Measurements from ENCODE around the gene RETREG2.
A peak's percentile ranks its signal among the peaks of the same experiment; 100 is the strongest.

RETREG2 gene

DNA sequence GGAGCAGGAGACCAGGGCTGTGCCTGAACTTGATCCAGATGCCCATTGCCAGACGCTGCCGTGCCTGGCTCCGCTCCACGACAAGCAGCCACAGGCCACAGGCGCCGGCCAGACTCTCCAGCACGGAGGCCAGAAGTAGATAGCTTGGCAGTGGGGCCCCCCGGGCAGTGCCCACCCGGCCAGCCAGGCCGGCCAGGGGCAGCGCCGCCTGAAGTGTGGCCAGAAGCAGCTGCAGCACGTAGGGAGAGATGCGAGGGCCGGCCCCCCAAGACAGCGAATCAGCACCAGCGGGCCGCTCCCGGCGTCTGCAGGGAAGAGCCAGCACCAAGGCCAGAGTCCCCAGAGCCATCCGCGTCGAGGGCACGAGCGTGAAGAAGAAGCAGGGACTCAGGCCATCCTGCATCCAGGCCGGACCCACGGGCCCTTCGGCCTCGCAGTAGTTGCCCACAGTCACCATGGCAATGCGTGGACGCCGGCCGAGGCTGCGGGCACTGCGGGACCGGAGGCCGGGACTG lies 40.2 kb downstream of the RETREG2 start:
- DNase-seq, result peak; percentile 69

DNA sequence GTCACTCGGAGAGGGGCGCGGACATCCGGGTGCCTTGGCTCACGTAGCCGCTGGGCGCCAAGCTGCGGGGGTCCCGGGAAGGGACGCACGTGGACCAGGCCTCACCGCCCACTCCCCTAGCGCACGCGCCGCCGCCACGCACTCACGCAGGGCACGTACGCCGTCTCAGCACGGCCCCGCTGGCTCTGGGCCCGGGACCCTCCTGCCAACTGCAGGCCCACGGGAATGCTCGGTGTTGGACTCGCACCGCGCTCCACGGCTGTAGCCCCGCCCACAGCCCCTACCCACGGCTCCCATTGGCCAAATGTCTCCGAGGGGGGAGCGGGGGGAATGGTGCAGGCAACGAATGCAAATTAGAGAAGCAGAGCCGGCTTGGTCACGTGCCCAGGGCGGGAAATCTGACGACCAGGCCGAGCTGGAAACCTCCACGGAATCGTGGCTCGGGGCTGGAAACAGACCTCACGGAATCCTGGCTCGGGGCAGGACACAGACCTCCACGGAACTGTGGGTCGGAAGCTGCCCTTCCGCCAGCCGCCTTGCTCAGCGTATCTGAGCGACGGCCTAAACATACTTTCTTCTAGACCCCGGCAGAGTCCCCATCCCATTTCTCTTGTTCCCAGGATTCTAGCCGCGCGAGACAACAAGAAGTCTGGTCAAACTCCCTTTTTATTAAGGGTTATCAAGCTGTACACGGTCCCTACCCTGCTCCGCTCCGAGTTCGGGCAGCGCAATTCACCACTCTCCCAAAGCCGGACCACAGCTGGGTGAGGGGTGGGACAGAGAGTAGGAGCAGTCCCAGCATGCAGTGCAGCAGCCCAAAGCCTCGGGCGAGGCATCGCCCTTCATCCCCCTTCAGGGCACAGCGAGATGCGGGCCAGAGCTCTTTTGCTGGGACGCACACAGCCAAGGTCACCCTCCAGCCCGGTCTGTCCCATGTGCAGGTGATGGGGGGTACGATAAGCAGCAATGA lies 40.9 kb downstream of the RETREG2 start, which contains the start of gene ABCB6:
Gene ABCB6 (minus strand): TSS at position 227 of the 970 bp plus-strand sequence. CDS start 285 bp downstream, outside the sequence.
- peak; percentile 97 for DNase-seq

DNA sequence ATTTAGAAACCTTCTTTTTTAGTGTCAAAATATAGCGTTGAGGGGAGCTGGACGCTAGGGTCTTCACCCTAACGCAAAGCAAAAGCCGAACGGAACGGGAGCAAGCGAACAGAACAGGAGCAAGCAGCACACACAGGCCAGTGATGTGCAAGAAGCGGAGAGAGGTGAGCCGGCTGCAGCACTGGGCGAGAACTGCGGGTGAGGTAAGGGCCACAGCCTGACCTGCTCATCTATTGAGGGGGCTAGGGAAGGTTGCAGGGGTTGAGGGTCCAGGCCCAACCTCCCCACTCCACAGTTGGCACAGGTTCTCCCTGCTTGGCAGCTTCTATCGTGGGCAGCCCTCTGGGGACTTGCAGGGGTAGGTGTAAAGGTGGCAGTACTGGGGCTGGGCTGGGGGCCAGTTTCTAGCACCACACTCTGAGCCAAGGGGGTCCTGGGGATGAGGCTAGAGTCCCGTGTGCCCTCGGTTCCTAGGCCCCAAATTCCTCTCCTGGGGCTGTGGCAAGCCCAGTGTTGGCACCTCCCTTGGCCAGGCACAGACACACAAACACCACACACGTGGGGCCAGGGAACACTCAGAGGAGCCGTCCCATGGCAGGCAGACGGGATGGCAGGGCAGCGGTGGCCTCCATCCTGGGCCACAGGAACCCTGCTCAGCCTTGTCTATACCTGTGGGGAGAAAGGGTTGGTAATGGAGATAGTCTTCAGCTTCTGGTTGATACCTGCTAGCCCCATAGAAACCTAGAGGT lies 41.9 kb downstream of the RETREG2 start:
- no peak for DNase-seq

DNA sequence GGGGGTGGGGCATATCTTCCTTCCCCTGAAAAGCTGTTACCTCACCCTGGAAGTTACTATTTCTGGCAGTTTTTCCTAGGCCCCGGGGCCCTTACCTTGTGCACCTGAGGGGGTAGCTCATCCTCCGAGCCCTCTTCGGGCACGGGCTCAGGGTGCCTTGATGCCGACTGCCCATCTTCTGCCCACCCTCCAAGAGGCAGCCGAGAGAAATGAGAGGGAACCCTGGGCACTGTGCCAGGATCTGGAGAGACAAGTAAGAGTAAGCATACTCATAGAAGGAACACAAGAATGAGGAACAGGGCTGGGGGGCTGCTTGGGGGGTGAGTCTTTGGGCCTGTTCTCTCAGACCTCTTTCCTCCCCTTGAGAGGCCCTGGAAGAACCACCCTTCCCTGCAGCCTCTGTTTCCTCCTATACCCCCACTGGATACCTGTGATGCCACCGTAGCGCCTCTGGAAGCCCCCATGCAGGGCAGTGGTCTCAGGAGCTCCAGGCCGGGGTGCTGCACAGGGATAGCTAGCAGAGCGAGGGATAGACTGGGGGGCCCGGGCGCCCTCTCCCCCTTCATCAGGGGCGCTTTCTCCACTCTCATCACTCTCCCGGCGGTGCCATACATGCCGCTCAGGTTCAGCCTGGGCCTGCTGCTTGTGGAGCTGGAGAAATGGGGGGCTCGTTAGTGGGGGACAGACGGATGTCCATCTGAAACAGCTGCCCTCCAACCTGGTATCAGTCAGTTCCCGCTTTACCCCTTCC lies 42.8 kb downstream of the RETREG2 start:
- peak; percentile 39 for DNase-seq

DNA sequence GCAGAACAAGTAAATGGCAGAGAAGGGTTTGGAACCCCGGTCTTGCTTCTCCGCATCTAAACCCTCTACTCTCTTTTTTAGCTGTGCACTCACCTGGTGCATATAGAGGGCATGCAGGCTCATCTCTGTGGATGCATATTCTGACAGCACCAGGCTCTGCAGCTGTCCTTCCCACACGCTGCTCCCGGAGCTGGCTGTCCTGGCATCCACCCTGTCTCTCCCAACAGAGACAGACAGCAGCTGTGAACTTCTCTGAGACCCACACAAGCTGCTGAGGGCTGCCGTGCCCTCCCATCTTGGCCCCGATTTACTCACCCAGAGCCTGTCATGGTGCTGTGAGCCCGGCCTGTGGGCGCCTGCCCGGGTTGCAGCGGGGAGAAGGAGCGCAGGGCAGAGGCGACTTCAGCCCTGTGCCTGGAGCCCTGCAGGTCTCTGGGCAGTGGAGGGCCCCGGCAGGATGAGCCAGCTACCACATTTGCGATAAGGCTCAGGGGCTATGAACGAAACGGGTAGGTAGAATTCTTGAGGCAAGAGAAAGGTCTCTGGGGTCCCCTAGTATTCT lies 44.0 kb downstream of the RETREG2 start:
- no peak for DNase-seq

DNA sequence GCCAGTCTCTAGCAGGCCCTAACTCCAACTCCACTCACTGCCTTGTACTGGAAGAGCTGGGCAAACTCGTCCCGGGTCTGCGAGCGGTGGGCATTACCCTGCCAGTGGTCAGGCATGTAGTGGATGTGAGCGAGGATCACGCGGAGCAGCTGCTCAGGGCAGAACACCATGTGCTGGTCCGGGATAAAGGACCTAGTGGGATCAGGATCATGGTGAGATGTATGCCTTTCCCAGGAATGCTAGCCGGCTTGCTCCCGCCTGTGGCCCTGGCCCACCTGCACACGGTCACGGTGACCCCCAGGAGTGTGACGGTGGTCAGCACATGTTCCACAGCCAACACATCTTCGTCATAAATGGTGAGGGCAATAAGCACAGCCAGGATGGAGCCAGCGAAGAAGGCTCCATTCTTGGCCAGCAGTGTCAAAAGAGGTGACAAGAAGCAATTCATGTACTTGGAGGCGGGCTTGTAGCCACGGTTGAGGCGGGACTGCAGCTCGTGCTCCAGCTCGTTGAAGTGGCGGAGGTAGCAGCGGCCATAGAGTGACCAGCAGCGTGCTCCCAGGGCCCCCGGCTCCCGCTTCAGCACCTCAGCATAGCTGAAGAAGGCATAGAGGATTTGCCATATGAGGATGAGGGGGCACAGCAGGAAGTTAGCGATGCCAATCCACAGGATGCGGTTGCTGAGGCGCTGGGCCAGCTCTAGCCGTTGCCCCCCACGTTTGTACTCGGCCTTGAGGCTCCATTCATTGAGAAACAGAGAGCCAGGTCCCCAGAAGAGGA lies 45.9 kb downstream of the RETREG2 start:
- DNase-seq, result no peak

DNA sequence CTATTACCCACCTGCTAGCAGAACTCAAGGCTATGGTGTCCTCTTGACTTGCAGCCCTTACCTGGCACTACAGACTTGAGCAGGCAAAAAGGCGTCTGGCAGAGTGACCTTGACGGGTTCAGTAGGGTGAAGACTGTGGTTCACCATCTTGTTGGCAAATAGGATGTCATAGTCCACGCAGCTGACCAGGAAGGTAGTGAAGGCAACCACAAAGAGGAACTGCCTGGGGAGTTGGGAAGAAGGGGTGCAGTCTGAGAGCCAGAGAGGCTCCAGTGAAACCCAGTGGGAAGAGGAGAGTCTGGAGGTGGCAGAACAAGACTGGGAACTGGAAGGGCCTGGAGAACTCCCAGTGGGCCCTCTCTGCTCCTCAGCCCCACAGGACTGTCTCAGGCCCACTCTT lies 47.3 kb downstream of the RETREG2 start:
- DNase-seq, result no peak

DNA sequence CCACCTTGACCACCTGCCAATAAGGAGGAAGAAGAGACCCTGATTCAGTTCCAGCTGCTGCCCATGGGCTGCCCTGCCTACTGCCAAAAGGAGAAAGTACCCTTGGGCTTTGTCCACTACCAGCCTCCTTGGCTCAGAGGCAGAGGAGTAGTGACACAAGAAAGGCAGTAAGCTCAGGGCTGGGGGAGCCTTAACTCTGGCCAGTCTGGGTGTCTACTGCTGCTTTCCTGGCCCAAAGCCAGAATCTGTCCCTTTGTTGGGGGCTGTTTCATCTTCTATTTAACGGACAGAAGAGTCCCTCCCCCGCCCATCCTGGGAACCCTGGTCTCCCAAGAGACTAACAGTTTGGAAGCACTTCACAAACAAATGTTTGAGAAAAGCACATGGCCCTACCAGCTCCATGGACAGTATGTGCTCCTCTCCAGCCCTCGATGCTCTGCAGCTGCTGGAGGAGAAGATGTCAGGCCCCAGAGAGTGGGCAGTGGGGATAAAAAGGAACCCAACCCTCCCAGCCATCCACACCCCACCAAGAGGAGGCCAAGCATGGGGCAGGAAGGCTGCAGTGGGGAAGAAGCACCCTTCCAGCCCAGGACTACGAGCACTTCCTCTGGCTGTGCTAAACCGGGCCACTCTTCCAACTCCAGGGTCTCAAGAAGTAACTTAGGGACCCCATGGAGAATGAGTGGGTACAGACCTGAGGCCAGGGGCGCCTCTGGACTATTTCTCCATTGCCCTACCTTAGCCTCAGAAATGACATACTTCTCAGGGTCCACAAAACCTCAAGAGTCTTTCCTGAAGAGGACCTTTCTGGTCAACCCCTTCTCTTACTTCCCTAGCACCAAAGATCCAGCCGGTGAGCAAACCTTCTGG lies 50.2 kb downstream of the RETREG2 start:
- no peak for DNase-seq

DNA sequence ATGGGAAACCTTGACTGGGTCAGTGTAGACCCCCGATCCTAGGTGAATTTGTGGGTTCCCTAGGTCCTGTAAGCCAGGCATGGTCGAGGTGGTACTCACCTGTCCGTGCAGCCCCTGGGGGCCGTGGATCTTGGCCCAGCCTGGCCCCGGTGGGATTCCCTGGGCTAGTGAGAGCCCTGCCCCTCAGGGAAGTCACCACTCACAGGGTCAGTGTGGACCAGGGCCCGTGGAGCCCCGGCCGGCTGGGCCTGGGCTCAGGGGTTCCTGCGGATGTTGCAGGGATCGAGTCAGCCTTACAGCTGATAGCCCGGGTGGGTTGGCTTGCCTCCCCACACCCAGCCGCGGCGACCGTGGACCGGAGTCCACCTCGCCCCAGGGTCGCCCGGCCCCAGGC lies 50.8 kb downstream of the RETREG2 start:
- DNase-seq, result no peak

DNA sequence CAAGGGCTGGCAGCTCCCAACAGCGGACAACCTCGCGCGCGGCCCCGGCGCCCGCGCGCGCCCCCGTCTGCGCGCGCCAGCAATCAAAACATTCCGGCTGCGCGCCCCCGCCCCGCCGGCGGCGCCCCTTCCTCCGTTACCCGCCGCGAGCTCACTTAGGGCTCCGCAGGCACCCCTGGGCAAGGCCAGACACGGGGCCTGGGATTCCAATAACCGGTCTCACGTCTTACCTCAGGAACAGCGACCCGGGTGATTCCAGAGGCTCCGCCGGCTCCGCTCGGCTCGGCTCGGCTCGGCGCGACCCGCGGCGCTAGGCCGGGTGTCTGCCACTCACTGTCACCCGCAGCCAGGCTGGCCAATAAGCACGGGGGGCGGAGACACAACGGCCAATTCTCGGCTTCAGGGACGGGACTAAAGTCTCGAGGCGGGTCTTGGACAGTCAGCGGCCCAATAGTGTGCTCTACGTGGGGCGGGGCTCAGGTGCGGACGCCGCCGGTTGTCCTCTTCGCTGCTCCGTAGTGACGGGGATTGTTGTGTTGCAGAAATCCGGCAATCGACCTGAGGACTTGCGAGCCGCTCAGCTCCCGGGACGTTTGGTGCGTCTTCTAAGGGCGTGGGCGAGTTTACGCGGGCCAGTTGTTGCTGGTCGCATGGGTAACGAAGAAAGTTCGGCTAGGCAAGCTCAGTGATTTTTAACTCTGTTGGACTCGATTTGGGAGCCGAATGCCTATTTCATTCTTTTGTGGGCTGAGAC lies 51.4 kb downstream of the RETREG2 start, which contains the start of the genes ANKZF1 and ATG9A:
Gene ANKZF1 (plus strand): TSS at position 502 of the 754 bp plus-strand sequence. CDS start 452 bp downstream, outside the sequence.
Gene ATG9A (minus strand): TSS at position 332 of the 754 bp plus-strand sequence. CDS start 1,612 bp downstream, outside the sequence.
- DNase-seq, result peak; percentile 100

DNA sequence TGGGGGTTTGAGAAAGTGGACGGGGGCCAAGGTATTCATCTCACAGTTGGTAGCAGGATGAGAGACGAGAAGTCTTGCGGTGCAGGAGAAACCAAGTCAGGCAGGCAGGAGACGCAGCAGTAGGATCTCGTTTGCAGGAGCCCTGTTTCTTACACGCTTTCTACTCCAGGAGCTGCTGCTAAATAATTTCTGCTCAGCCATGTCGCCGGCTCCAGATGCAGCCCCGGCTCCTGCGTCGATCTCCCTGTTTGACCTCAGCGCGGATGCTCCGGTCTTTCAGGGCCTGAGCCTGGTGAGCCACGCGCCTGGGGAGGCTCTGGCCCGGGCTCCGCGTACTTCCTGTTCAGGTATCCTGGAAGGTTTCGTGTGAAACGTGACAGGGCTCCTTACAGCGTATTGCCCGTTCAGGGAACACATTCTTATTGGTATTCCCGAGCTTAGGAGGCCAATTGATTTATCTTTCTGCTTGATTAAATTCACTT lies 52.0 kb downstream of the RETREG2 start:
- peak; percentile 53 for DNase-seq

DNA sequence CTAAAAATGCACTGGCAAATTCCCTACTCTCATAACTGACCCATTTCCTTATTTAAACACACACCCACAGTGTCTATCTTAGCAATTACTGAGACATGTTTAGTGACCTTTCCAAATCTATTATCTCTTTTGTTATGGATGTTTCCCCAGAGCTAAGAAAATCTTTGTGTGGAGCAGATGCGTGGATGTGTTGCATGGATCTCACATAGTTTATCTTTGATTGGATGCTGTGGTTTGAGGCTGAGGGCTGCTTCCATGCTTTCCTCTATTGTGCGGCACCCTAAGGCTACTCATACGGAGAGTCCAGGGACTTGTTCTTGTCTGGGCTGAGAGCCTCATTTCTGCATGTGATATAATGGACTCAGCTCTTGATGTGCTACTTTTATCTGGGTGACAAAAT lies 56.3 kb downstream of the RETREG2 start:
- DNase-seq, result no peak
